ENCODE data around the gene HCN4. TPM values are rescaled to one million over a fixed set of nuclear protein-coding genes. Genes with fewer than 3 reads are reported as not detected.

Gene HCN4
- total RNA-seq, 1 experiment from 2014 or later = 10.5 TPM

GRCh38 chr15:73346735-73347312 lies 21.9 kb downstream of the HCN4 start:
- H3K27ac Mint-ChIP-seq = no peak overlapping the region
- POLR2A ChIA-PET = no interaction called here
- TF ChIP-seq ESRRA (CRISPR knock-in tag; IDR thresholded peaks at IDR 0.05; ENCODE audit: borderline replicate concordance) = no peak
- TF ChIP-seq SMAD3 (CRISPR knock-in tag; IDR thresholded peaks at IDR 0.05; ENCODE audit: borderline replicate concordance) = peak; percentile 95
- TF ChIP-seq OVOL2 (CRISPR knock-in tag; IDR thresholded peaks at IDR 0.05; ENCODE audit: borderline replicate concordance) = no peak
- TF ChIP-seq PRDM15 (CRISPR knock-in tag; IDR thresholded peaks at IDR 0.05) = no peak
- 0 out of 2 replicates have a peak, but pooled peaks have one; percentile 71 for TF ChIP-seq MYBL2 (CRISPR knock-in tag; IDR thresholded peaks at IDR 0.05)
- no peak for TF ChIP-seq RELA (CRISPR knock-in tag; IDR thresholded peaks at IDR 0.05; ENCODE audit: borderline replicate concordance)
- peak; percentile 83; the same call in 1 of the 2 replicates for TF ChIP-seq ZNF219 (CRISPR knock-in tag; IDR thresholded peaks at IDR 0.05; ENCODE audit: borderline replicate concordance)
- no peak for TF ChIP-seq CBFB (CRISPR knock-in tag; IDR thresholded peaks at IDR 0.05; ENCODE audit: low read depth)
- TF ChIP-seq ZNF396 (CRISPR knock-in tag; IDR thresholded peaks at IDR 0.05; ENCODE audit: borderline replicate concordance) = no peak
- no peak; the same call in 1 of the 2 replicates for TF ChIP-seq IRF2 (CRISPR knock-in tag; IDR thresholded peaks at IDR 0.05; ENCODE audit: borderline replicate concordance, low read depth)
- no peak for TF ChIP-seq NR1H2 (CRISPR knock-in tag; IDR thresholded peaks at IDR 0.05)
- peak; percentile 69 for TF ChIP-seq USF1 (CRISPR knock-in tag; IDR thresholded peaks at IDR 0.05)
- TF ChIP-seq TP53 (CRISPR knock-in tag; IDR thresholded peaks at IDR 0.05) = peak; percentile 87; the same call in 1 of the 2 replicates
- no peak for TF ChIP-seq STAT6 (CRISPR knock-in tag; conservative IDR thresholded peaks at IDR 0.05; ENCODE audit: low read depth)
- no peak for TF ChIP-seq ZNF423 (CRISPR knock-in tag; IDR thresholded peaks at IDR 0.05)
- no peak for TF ChIP-seq KAT7 (CRISPR knock-in tag; IDR thresholded peaks at IDR 0.05; ENCODE audit: borderline replicate concordance)
- TF ChIP-seq NR2C2 (CRISPR knock-in tag; IDR thresholded peaks at IDR 0.05) = no peak
- TF ChIP-seq ELF4 (CRISPR knock-in tag; IDR thresholded peaks at IDR 0.05; ENCODE audit: low read depth) = no peak
- no peak for TF ChIP-seq PRRX2 (CRISPR knock-in tag; IDR thresholded peaks at IDR 0.05)
- peak; percentile 94 for TF ChIP-seq ZNF232 (CRISPR knock-in tag; IDR thresholded peaks at IDR 0.05)
- no peak for TF ChIP-seq NFYB (CRISPR knock-in tag; conservative IDR thresholded peaks at IDR 0.05; ENCODE audit: low read depth)
- no peak for TF ChIP-seq JUN (CRISPR knock-in tag; IDR thresholded peaks at IDR 0.05)
- no peak for TF ChIP-seq GABPB1 (CRISPR knock-in tag; IDR thresholded peaks at IDR 0.05)
- TF ChIP-seq ARID4B (CRISPR knock-in tag; IDR thresholded peaks at IDR 0.05; ENCODE audit: borderline replicate concordance) = peak; percentile 97
- TF ChIP-seq ZNF281 (CRISPR knock-in tag; IDR thresholded peaks at IDR 0.05) = 0 out of 2 replicates have a peak, but pooled peaks have one; percentile 52

More at GRCh38 chr15:73346735-73347312, 21.9 kb downstream of the HCN4 start:
- no peaks in the 10 kb centered on the region for H3K27me3 Mint-ChIP-seq (ENCODE audit: low read depth)
- peaks cover 14% of the 10 kb centered on the region for H3K36me3 Mint-ChIP-seq
- no peak overlapping the region for H3K4me3 Mint-ChIP-seq
- CTCF ChIA-PET = no interaction called here
- peak; percentile 92 for ATAC-seq
- peak; percentile 87 for DNase-seq (ENCODE audit: low spot score)
- H3K9me3 Mint-ChIP-seq = peaks cover 9% of the 10 kb centered on the region
- peaks cover 14% of the 10 kb centered on the region for H3K4me1 Mint-ChIP-seq

Data from WTC11 (cell line).